OCI-LY7 (cell line): ENCODE results near the gene COL25A1. TPM values are rescaled to one million over a fixed set of nuclear protein-coding genes. Genes with fewer than 3 reads are reported as not detected.
"Not testable (repeated sequence)": the region's sequence is repeated elsewhere in the genome, so short reads cannot be mapped to it uniquely, and the experiment has no call there.

Experiments used
- BruUV-seq: library from RNA; stranded (reverse); fragments of 400-500 nt; replicated peaks from 2 replicates; lab custom pipeline; 2021; lab: Mats Ljungman, UMichigan
- CTCF ChIA-PET: fragments of 300-600 bp; sonication (Branson Sonifier 250); formaldehyde crosslinking; loops from one replicate; lab custom pipeline; 2022; ENCODE audit warnings: antibody characterized with exemption; ENCODE audit not compliant: unreplicated experiment; lab: Charles Lee
- POLR2A ChIA-PET: fragments of 300-600 bp; sonication (Branson Sonifier 250); formaldehyde crosslinking; loops from one replicate; lab custom pipeline; 2022; ENCODE audit warnings: antibody characterized with exemption; lab: Charles Lee
- DNase-seq: peaks from one replicate; pipeline ENCODE4 v3.0.0-alpha.2; 2015; ENCODE audit warnings: low spot score
- H2AFZ ChIP-seq: fragments of 200-600 bp; sonication (generic), shearing (Covaris generic); 2 replicates; pipeline ENCODE4 v1.6.1; 2014; ENCODE audit warnings: mild to moderate bottlenecking, antibody characterized with exemption, low read length, moderate library complexity
- H3K27ac ChIP-seq: fragments of 200-600 bp; sonication (generic); 2 replicates; pipeline ENCODE4 v1.5.1; 2014; ENCODE audit warnings: mixed run types, low read depth, mild to moderate bottlenecking, moderate library complexity, low read length, inconsistent platforms; ENCODE audit not compliant: poor library complexity, severe bottlenecking
- H3K36me3 ChIP-seq: fragments of 200-600 bp; sonication (generic); 2 replicates; pipeline ENCODE4 v1.6.1; 2014; ENCODE audit warnings: mild to moderate bottlenecking, antibody characterized with exemption, low read length, moderate library complexity, mixed read lengths; ENCODE audit not compliant: insufficient read depth
- H3K4me1 ChIP-seq: fragments of 200-600 bp; sonication (generic); 2 replicates; pipeline ENCODE4 v1.5.1; 2014; ENCODE audit warnings: mild to moderate bottlenecking, low read length; ENCODE audit not compliant: insufficient read depth, poor library complexity, severe bottlenecking
- H3K4me2 ChIP-seq: fragments of 200-600 bp; sonication (generic); 2 replicates; pipeline ENCODE4 v1.6.1; 2014; ENCODE audit warnings: mild to moderate bottlenecking, low read length
- H3K4me3 ChIP-seq: fragments of 200-600 bp; sonication (generic); 2 replicates; pipeline ENCODE4 v1.5.1; 2014; ENCODE audit warnings: mild to moderate bottlenecking, low read depth, low read length; ENCODE audit not compliant: poor library complexity, severe bottlenecking
- H3K79me2 ChIP-seq: fragments of 200-600 bp; sonication (generic); 2 replicates; pipeline ENCODE4 v1.6.1; 2016; ENCODE audit warnings: low read depth, mild to moderate bottlenecking, low read length, moderate library complexity, mixed read lengths; ENCODE audit not compliant: insufficient read depth
- H3K9me2 ChIP-seq: fragments of 200-600 bp; sonication (generic); 2 replicates; pipeline ENCODE4 v1.6.1; 2016; ENCODE audit warnings: mild to moderate bottlenecking, low read length, mixed read lengths; ENCODE audit not compliant: insufficient read depth
- H3K9me3 ChIP-seq: fragments of 200-600 bp; sonication (generic); 2 replicates; pipeline ENCODE4 v1.6.1; 2014; ENCODE audit warnings: mild to moderate bottlenecking, mixed run types, low read length, mixed read lengths
- H4K20me1 ChIP-seq: fragments of 200-600 bp; sonication (generic); 2 replicates; pipeline ENCODE4 v1.6.1; 2014; ENCODE audit warnings: mild to moderate bottlenecking, antibody characterized with exemption, low read length, moderate library complexity, mixed read lengths; ENCODE audit not compliant: insufficient read depth
- CTCF ChIP-seq: fragments of 200-600 bp; sonication (generic); conservative IDR thresholded peaks from 2 replicates; pipeline ENCODE4 v1.5.1; 2014; ENCODE audit warnings: mild to moderate bottlenecking, antibody characterized with exemption, low read length, moderate library complexity, mixed read lengths
- EZH2phosphoT487 ChIP-seq: fragments of 200-600 bp; sonication (generic); IDR thresholded peaks from 2 replicates; pipeline ENCODE4 v1.6.1; 2018; ENCODE audit warnings: low read depth, borderline replicate concordance, mild to moderate bottlenecking, mixed run types, antibody characterized with exemption, low read length, moderate library complexity, mixed read lengths
- intact Hi-C: fragments of 100-400 bp; cut with micrococcal nuclease; formaldehyde crosslinking; loops from one replicate; pipeline ENCODE4 v1.10.0; 2022; ENCODE audit not compliant: unreplicated experiment
- total RNA-seq, 2 experiments: library from RNA; depleted of rRNA in 1 of 2; stranded (reverse); fragments of >200 nt in 1 of 2; shearing (Covaris generic) in 1 of 2; gene quantifications; 2 replicates each; pipeline ENCODE4 v1.2.3, GENCODE V29; 2014 to 2022

The COL25A1 gene
- total RNA-seq, 2 experiments from 2014 or later: not detected

- Histone ChIP-seq H3K27ac (no peak overlapping the region), H4K20me1 (no peaks in the 10 kb centered on the region), H3K79me2 (no peaks in the 10 kb centered on the region), H3K4me3 (no peak overlapping the region), H3K9me2 (no peaks in the 10 kb centered on the region), H3K4me2 (no peak overlapping the region), H3K9me3 (no peaks in the 10 kb centered on the region), H3K4me1 (no peaks in the 10 kb centered on the region), H2AFZ (no peak overlapping the region), H3K36me3 (no peaks in the 10 kb centered on the region)
- TF ChIP-seq EZH2phosphoT487 (no peak), CTCF (no peak)
- intact Hi-C loops: no loop called here
- no peak for DNase-seq
- POLR2A ChIA-PET: no interaction called here
- BruUV-seq: no TSS peak
- CTCF ChIA-PET: no interaction called here
Observed at GRCh38 chr4:109026588-109026987, 275.9 kb downstream of the COL25A1 start.

DNA sequence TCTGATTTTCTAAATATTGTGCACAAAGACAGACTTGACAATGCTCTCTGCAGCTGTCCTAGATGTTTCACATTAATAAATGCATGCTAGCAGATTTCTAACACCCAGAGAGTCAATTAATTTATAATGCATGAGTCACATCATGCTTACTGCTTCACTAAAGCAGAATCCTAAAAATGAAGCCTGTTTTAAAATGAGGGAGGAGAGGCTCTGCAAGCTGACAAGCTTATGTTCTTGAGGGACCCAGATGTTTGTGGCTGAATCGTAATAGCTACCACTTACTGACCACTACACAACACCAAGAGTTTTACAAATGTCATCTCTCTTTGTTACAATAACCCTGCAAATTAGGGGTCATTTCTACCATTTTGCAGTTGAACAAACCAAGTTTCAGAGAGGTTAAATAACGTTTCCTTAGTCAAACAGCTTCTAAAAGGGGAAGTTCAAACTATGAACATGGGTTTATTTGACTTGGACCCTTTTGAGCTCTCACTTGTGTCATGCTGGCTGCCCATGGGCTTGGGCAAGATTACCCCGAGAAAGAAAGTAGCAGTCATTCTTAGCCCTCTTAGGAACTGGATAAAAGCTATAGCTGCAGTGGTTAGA lies 276.9 kb downstream of the COL25A1 start:
- BruUV-seq: no TSS peak
- POLR2A ChIA-PET: interaction anchor here (1.3 to 1.4 kb wide), 2 partner anchors 11 to 12 kb away, joined by 3 to 4 read pairs; no protein-coding TSS in a partner anchor
- no peak for DNase-seq
- no peak overlapping the region for H3K4me3 ChIP-seq
- no peaks in the 10 kb centered on the region for H3K36me3 ChIP-seq
- no peak overlapping the region for H3K4me2 ChIP-seq
- no peaks in the 10 kb centered on the region for H3K9me3 ChIP-seq
- H2AFZ ChIP-seq: no peak overlapping the region
- H3K4me1 ChIP-seq: no peaks in the 10 kb centered on the region
- H3K9me2 ChIP-seq: no peaks in the 10 kb centered on the region
- CTCF ChIA-PET: no interaction called here
- H4K20me1 ChIP-seq: no peaks in the 10 kb centered on the region
- intact Hi-C loops: no loop called here
- no peak for TF ChIP-seq EZH2phosphoT487
- no peak for TF ChIP-seq CTCF
- no peak overlapping the region for H3K27ac ChIP-seq
- H3K79me2 ChIP-seq: no peaks in the 10 kb centered on the region

DNA sequence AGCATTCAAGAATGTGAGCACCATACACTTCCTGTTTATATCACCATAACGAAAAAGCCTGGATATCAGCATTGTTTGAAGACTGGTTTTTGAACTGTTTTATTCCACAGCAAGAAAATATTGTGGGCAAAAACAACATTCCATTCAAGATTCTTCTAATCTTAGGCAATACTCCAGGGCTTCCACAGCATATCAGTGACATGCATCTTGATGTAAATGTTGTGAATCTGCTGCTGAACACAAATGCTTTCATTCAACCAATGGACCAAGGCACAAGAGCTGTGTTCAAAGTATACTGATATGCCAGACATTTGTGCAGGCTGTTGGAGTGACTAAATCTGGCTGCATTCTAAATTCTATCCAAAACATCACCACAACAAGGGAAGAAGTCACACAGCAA lies 279.5 kb downstream of the COL25A1 start:
- no TSS peak for BruUV-seq
- intact Hi-C loops: no loop called here
- ChIA-PET POLR2A (interaction anchor here (0.7 to 1.2 kb wide), 2 partner anchors 32 to 191 kb away, joined by 3 to 4 read pairs; no protein-coding TSS in a partner anchor), CTCF (no interaction called here)
- no peak for DNase-seq
- Histone ChIP-seq H3K79me2 (no peaks in the 10 kb centered on the region), H3K9me2 (no peaks in the 10 kb centered on the region), H2AFZ (no peak overlapping the region), H3K4me3 (no peak overlapping the region), H3K27ac (no peak overlapping the region), H3K9me3 (no peaks in the 10 kb centered on the region), H4K20me1 (no peaks in the 10 kb centered on the region), H3K36me3 (no peaks in the 10 kb centered on the region), H3K4me1 (no peaks in the 10 kb centered on the region), H3K4me2 (no peak overlapping the region)
- TF ChIP-seq CTCF (no peak), EZH2phosphoT487 (no peak)

- not testable (repeated sequence) for BruUV-seq
Observed at GRCh38 chr4:109021630-109022029, 280.8 kb downstream of the COL25A1 start.

More at GRCh38 chr4:109021630-109022029, 280.8 kb downstream of the COL25A1 start:
- POLR2A ChIA-PET, H3K27ac ChIP-seq, H4K20me1 ChIP-seq, DNase-seq, H3K9me3 ChIP-seq, H3K9me2 ChIP-seq, H3K4me3 ChIP-seq, H3K4me1 ChIP-seq, H2AFZ ChIP-seq, CTCF ChIA-PET, H3K36me3 ChIP-seq, H3K4me2 ChIP-seq, H3K79me2 ChIP-seq, intact Hi-C loops: not testable (repeated sequence)
